CD4-positive, alpha-beta T cell treated with Interleukin-21 for 1 hour (primary cell): Measurements from ENCODE around the gene SELENON.

ENCODE experiments used
- DNase-seq: peaks from one replicate; pipeline ENCODE4 v3.0.0-alpha.2; 2020

SELENON gene

GRCh38 chr1:25866288-25866687 is 66.3 kb downstream of the SELENON start:
- no peak for DNase-seq

GRCh38 chr1:25867210-25867991 is 67.4 kb downstream of the SELENON start:
- no peak for DNase-seq
